ENCODE results near the gene FA2H.
"Not testable (repeated sequence)": the region's sequence is repeated elsewhere in the genome, so short reads cannot be mapped to it uniquely, and the experiment has no call there.

Gene FA2H

GRCh38 chr16:74769586-74770190 is 4.9 kb downstream of the FA2H start:
- no peak overlapping the region for H3K4me3 ChIP-seq (ENCODE audit: low read length)
- no peak for TF ChIP-seq CTCF (IDR thresholded peaks at IDR 0.05; ENCODE audit: insufficient read depth, low read depth, low read length, missing control alignments)
- DNase-seq (ENCODE audit: low read depth) = no peak

GRCh38 chr16:74768239-74768638 is 6.4 kb downstream of the FA2H start:
- no peak for TF ChIP-seq CTCF (IDR thresholded peaks at IDR 0.05; ENCODE audit: insufficient read depth, low read depth, low read length, missing control alignments)
- no peak for DNase-seq (ENCODE audit: low read depth)
- no peak overlapping the region for H3K4me3 ChIP-seq (ENCODE audit: low read length)

GRCh38 chr16:74767749-74768148 is 6.9 kb downstream of the FA2H start:
- DNase-seq (ENCODE audit: low read depth) = no peak
- H3K4me3 ChIP-seq (ENCODE audit: low read length) = no peak overlapping the region
- TF ChIP-seq CTCF (IDR thresholded peaks at IDR 0.05; ENCODE audit: insufficient read depth, low read depth, low read length, missing control alignments) = no peak

- no peak overlapping the region for H3K4me3 ChIP-seq (ENCODE audit: low read length)
- TF ChIP-seq CTCF (IDR thresholded peaks at IDR 0.05; ENCODE audit: insufficient read depth, low read depth, low read length, missing control alignments) = no peak
- DNase-seq (ENCODE audit: low read depth) = no peak
These were observed 7.9 kb downstream of the FA2H start for GRCh38 chr16:74766729-74767128.

- not testable (repeated sequence) for DNase-seq (ENCODE audit: low read depth); H3K4me3 ChIP-seq (ENCODE audit: low read length)
These were observed 10.4 kb downstream of the FA2H start for GRCh38 chr16:74764184-74764583.

GRCh38 chr16:74761665-74762064 is 13.0 kb downstream of the FA2H start:
- no peak overlapping the region for H3K4me3 ChIP-seq (ENCODE audit: low read length)
- no peak for DNase-seq (ENCODE audit: low read depth)
- TF ChIP-seq CTCF (IDR thresholded peaks at IDR 0.05; ENCODE audit: insufficient read depth, low read depth, low read length, missing control alignments) = no peak

GRCh38 chr16:74760007-74760767 is 14.4 kb downstream of the FA2H start:
- no peak for TF ChIP-seq CTCF (IDR thresholded peaks at IDR 0.05; ENCODE audit: insufficient read depth, low read depth, low read length, missing control alignments)
- H3K4me3 ChIP-seq (ENCODE audit: low read length) = no peak overlapping the region
- DNase-seq (ENCODE audit: low read depth) = peak; percentile 78
